ENCODE measurements around the gene MYRIP.

DNA sequence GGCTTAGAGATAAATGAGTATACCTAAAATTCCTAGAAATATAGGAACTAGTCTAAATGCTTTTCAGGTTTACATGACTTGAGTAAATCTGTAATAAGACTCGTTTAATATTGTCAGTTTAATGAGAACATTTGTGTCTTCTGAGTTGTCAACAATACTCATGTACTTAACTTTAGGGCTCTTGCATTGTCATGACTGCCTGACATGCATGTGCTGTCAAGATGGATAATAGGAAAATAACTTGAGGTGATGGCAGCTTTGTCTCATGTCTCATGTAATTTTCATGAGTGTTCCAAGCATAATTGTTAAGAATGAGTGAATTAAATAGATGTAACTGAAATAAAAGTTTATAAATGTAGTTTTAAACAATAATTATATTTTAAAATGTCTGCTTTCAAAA lies 455.0 kb downstream of the MYRIP start:
- TF ChIP-seq, protein P1, sequence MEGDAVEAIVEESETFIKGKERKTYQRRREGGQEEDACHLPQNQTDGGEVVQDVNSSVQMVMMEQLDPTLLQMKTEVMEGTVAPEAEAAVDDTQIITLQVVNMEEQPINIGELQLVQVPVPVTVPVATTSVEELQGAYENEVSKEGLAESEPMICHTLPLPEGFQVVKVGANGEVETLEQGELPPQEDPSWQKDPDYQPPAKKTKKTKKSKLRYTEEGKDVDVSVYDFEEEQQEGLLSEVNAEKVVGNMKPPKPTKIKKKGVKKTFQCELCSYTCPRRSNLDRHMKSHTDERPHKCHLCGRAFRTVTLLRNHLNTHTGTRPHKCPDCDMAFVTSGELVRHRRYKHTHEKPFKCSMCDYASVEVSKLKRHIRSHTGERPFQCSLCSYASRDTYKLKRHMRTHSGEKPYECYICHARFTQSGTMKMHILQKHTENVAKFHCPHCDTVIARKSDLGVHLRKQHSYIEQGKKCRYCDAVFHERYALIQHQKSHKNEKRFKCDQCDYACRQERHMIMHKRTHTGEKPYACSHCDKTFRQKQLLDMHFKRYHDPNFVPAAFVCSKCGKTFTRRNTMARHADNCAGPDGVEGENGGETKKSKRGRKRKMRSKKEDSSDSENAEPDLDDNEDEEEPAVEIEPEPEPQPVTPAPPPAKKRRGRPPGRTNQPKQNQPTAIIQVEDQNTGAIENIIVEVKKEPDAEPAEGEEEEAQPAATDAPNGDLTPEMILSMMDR (conservative IDR thresholded peaks at IDR 0.05 in 1 of 2, IDR thresholded peaks at IDR 0.05 in 1 of 2; ENCODE audit: extremely low read depth in 1 of 2, insufficient read depth in 1 of 2, low read depth in 1 of 2, low read length in 2 of 2) = no peak
- TF ChIP-seq EZH2 (IDR thresholded peaks at IDR 0.05; ENCODE audit: borderline replicate concordance, low read length) = no peak
